GM12892 (cell line): ENCODE data around the gene FAM163B.

ENCODE experiments used
- POLR2A ChIP-seq: IDR thresholded peaks from 2 replicates; pipeline ENCODE4 v1.6.1; 2011; ENCODE audit warnings: low read depth, low read length, control low read depth
- POLR2AphosphoS5 ChIP-seq: IDR thresholded peaks from 2 replicates; pipeline ENCODE4 v1.6.1; 2011; ENCODE audit warnings: low read depth, low read length, control low read depth
- TAF1 ChIP-seq: IDR thresholded peaks from 2 replicates; pipeline ENCODE4 v1.6.1; 2011; ENCODE audit warnings: low read depth, mild to moderate bottlenecking, control low read depth, low read length, borderline replicate concordance

- TF ChIP-seq POLR2AphosphoS5 (no peak), POLR2A (no peak), TAF1 (no peak)
Measured at GRCh38 chr9:133579601-133580418, 29.4 kb downstream of the FAM163B start.
